ENCODE data around the gene SLC25A41.

Gene SLC25A41

DNA sequence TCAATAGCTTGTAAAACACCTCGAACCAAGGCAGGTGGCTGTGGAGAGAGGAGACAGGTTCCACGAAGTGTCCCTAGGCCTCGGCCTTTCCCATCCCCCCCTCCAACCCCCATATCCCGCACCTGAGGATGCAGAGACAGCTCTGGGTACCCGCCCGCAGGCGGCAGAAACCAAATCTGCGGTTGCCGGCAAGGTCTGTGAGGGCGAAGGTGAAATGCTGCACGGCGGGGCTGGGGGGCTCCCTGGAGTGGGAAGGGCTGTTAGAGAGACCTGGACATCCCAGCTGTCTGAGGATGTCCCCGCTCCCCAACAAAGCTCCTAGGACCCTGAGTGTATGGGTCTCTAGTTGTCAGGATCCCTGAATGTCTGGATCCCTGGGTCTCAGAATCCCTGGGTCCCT is 45.3 kb upstream of the SLC25A41 start:
- no peak for DNase-seq (ENCODE audit: low read depth)
- no peak for TF ChIP-seq CTCF (conservative IDR thresholded peaks at IDR 0.05; ENCODE audit: control insufficient read depth, insufficient read depth, low read depth, low read length)
- H3K4me3 ChIP-seq (ENCODE audit: control insufficient read depth, low read depth, low read length) = no peak overlapping the region

DNA sequence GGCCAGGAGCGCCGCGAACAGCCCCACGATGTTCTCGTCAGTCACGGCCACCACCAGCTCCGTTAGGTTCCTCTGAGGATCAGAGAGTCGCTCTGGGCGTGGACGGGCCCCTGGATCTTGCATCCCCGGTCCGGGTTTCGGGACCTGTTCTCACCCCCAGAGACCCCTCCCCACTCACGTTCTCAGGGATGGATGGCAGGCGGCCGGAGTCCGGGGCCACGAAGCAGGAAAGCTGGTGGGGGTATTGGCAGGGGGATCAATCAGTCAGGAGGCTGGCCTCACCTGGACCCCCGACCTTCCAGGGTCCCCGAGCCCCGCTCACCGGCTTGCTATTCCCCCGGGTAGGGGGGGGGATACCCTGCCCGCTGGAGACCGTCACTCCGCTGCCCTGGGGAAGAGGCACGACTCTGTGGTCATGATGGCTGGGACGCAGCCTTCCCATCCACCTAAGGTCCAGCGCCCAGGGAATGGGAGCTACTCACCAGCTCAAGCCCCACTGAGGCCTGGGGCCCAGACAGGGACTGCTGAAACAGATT is 43.4 kb upstream of the SLC25A41 start:
- H3K4me3 ChIP-seq (ENCODE audit: control insufficient read depth, low read depth, low read length) = no peak overlapping the region
- no peak for DNase-seq (ENCODE audit: low read depth)
- no peak for TF ChIP-seq CTCF (conservative IDR thresholded peaks at IDR 0.05; ENCODE audit: control insufficient read depth, insufficient read depth, low read depth, low read length)

GRCh38 chr19:6476155-6476895 is 42.8 kb upstream of the SLC25A41 start:
- TF ChIP-seq CTCF (conservative IDR thresholded peaks at IDR 0.05; ENCODE audit: control insufficient read depth, insufficient read depth, low read depth, low read length) = no peak
- no peak overlapping the region for H3K4me3 ChIP-seq (ENCODE audit: control insufficient read depth, low read depth, low read length)

DNA sequence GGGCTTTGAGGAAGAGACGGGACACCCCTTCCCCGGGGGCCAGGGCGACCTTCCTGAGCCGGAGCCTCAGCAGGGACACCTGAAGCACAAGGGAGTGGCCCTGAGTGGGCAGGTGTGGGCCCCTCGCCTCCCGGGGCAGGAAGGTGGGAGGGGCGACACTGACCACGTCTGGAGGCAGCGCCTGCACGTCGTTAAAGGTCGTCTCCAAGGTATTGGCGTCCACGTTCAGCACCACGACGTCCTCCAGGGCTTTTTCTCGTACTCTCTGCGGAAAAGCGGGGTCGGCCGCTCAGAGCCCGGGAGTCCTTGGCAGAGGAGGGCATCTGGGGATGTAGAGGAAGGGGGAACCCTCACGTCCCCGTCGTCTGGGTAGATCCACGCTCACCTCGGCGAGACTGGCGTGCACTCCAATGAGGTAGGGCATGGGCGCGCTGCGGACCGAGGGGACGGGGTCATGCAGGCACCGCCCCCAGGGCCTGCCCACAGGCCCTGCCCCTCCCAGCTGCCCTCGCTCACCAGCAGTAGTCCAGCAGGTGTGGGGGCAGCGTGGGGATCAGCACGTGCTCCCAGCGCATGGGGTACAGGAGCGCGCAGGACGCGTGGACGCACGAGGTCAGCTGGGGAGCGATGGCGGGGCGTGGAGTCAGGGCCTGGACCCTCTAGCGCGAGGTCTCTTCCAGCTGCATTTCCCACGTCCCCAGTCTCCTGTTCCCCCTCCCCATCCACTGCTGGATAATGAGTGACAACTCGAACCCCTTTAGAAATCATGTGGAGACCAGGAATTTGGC is 42.0 kb upstream of the SLC25A41 start:
- DNase-seq (ENCODE audit: low read depth) = no peak
- no peak overlapping the region for H3K4me3 ChIP-seq (ENCODE audit: control insufficient read depth, low read depth, low read length)
- TF ChIP-seq CTCF (conservative IDR thresholded peaks at IDR 0.05; ENCODE audit: control insufficient read depth, insufficient read depth, low read depth, low read length) = no peak

More at GRCh38 chr19:6476155-6476895, 42.8 kb upstream of the SLC25A41 start:
- DNase-seq (ENCODE audit: low read depth) = peak; percentile 40

DNA sequence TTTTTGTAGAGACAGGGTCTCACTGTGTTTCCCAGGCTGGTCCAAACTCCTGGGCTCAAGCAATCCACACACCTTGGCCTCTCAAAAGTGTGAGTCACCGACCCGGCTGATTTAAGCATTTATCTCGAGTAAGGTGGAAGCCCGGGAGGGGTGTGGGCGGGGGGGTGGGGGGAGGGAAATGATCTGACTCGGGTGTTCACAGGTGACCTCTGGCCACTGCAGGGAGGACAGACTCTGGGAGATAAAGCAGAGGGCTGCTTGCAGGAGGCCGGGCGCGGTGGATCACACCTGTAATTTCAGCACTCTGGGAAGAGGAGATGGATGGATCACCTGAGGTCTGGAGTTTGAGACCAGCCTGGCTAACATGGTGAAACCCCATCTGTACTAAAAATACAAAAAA is 40.1 kb upstream of the SLC25A41 start:
- no peak for TF ChIP-seq CTCF (conservative IDR thresholded peaks at IDR 0.05; ENCODE audit: control insufficient read depth, insufficient read depth, low read depth, low read length)
- no peak for DNase-seq (ENCODE audit: low read depth)

DNA sequence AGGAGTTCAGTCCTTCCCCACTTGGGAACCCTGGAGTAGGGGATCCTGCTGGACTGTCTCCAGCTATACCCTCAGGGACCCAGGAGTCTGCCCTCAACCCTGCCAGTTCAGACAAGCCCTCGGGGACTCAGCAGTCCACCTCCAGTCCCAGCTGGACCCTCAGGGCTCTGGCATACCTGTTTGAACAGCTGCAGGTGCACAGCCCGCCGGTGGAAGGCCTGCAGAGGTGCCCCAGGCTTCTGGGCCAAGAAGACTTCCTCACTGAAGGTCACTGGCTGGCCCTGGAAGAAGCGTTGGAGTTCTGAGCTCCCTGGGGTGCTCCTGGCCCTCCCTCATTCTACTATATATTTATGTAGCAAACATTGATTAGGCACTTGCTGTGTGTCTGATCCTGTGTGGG is 39.1 kb upstream of the SLC25A41 start:
- TF ChIP-seq CTCF (conservative IDR thresholded peaks at IDR 0.05; ENCODE audit: control insufficient read depth, insufficient read depth, low read depth, low read length) = no peak
- no peak overlapping the region for H3K4me3 ChIP-seq (ENCODE audit: control insufficient read depth, low read depth, low read length)
- DNase-seq (ENCODE audit: low read depth) = no peak

More for the DNA sequence above, 40.1 kb upstream of the SLC25A41 start:
- no peak overlapping the region for H3K4me3 ChIP-seq (ENCODE audit: control insufficient read depth, low read depth, low read length)

Data from fibroblast of mammary gland (primary cell).